WERI-Rb-1 (cell line): ENCODE data around the gene CETN1.

ENCODE experiments used
- DNase-seq: peaks from one replicate; pipeline ENCODE4 v3.0.0-alpha.2; 2020
- H3K27ac ChIP-seq: fragments of 250-450 bp; sonication (Bioruptor Pico); 2 replicates; pipeline ENCODE4 v1.5.1; 2020; ENCODE audit warnings: mild to moderate bottlenecking, moderate library complexity
- H3K27me3 ChIP-seq: fragments of 250-450 bp; sonication (Bioruptor Pico); 2 replicates; pipeline ENCODE4 v1.5.1; 2021; ENCODE audit warnings: mild to moderate bottlenecking, low read depth, moderate library complexity; ENCODE audit not compliant: insufficient read depth, severe bottlenecking
- H3K36me3 ChIP-seq: fragments of 250-450 bp; sonication (Bioruptor Pico); 2 replicates; pipeline ENCODE4 v1.5.1; 2020; ENCODE audit warnings: mild to moderate bottlenecking, moderate library complexity
- H3K4me3 ChIP-seq: 2 replicates; pipeline ENCODE4 v1.5.1; 2011; ENCODE audit warnings: low read depth, mild to moderate bottlenecking, control low read depth, low read length
- H3K9me3 ChIP-seq: fragments of 250-450 bp; sonication (Bioruptor Pico); 2 replicates; pipeline ENCODE4 v1.5.1; 2021; ENCODE audit warnings: mild to moderate bottlenecking, moderate library complexity; ENCODE audit not compliant: severe bottlenecking
- CTCF ChIP-seq: IDR thresholded peaks from 2 replicates; pipeline ENCODE4 v1.5.1; 2011; ENCODE audit warnings: low read depth, mild to moderate bottlenecking, control low read depth, inconsistent platforms, low read length

The CETN1 gene

GRCh38 chr18:631560-631959, 51.4 kb downstream of the CETN1 start:
- no peaks in the 10 kb centered on the region for H3K27me3 ChIP-seq
- no peaks in the 10 kb centered on the region for H3K36me3 ChIP-seq
- no peak for DNase-seq
- H3K9me3 ChIP-seq, result no peaks in the 10 kb centered on the region
- TF ChIP-seq CTCF, result no peak
- no peak overlapping the region for H3K27ac ChIP-seq
- no peak overlapping the region for H3K4me3 ChIP-seq
